Measurements from ENCODE around the gene LPAR3.

Gene LPAR3

GRCh38 chr1:84899969-84900368 lies 7.0 kb upstream of the LPAR3 start:
- H3K36me3 ChIP-seq = no peaks in the 10 kb centered on the region
- no peaks in the 10 kb centered on the region for H3K4me1 ChIP-seq (ENCODE audit: control insufficient read depth in 1 of 2, insufficient read depth in 1 of 2, low read depth in 1 of 2, low read length in 1 of 2)
- H3K9me3 ChIP-seq = no peaks in the 10 kb centered on the region
- peaks cover 30% of the 10 kb centered on the region for H3K27me3 ChIP-seq
- no peak overlapping the region for H3K27ac ChIP-seq
- H3K4me3 ChIP-seq (ENCODE audit: low read depth in 1 of 2, low read length in 1 of 2) = no peak overlapping the region
- TF ChIP-seq CTCF (IDR thresholded peaks at IDR 0.05) = no peak

GRCh38 chr1:84896279-84896678 lies 3.3 kb upstream of the LPAR3 start:
- peaks cover 6 to 9% of the 10 kb centered on the region in 2 experiments for H3K4me1 ChIP-seq (ENCODE audit: control insufficient read depth in 1 of 2, insufficient read depth in 1 of 2, low read depth in 1 of 2, low read length in 1 of 2)
- H3K4me3 ChIP-seq (ENCODE audit: low read depth in 1 of 2, low read length in 1 of 2) = no peak overlapping the region
- no peaks in the 10 kb centered on the region for H3K36me3 ChIP-seq
- no peaks in the 10 kb centered on the region for H3K9me3 ChIP-seq
- peaks cover 67% of the 10 kb centered on the region for H3K27me3 ChIP-seq
- no peak for TF ChIP-seq CTCF (IDR thresholded peaks at IDR 0.05)
- H3K27ac ChIP-seq = no peak overlapping the region

- H3K4me1 ChIP-seq (ENCODE audit: control insufficient read depth in 1 of 2, insufficient read depth in 1 of 2, low read depth in 1 of 2, low read length in 1 of 2) = peaks cover 9 to 18% of the 10 kb centered on the region in 2 experiments
- no peak overlapping the region for H3K4me3 ChIP-seq (ENCODE audit: low read depth in 1 of 2, low read length in 1 of 2)
- no peak for TF ChIP-seq CTCF (IDR thresholded peaks at IDR 0.05)
- no peaks in the 10 kb centered on the region for H3K9me3 ChIP-seq
- no peak overlapping the region for H3K27ac ChIP-seq
- H3K36me3 ChIP-seq = no peaks in the 10 kb centered on the region
- peaks cover 54% of the 10 kb centered on the region for H3K27me3 ChIP-seq
Observed at GRCh38 chr1:84890566-84890965, 2.4 kb downstream of the LPAR3 start.

GRCh38 chr1:84889437-84889836 lies 3.6 kb downstream of the LPAR3 start:
- H3K27me3 ChIP-seq = peaks cover 43% of the 10 kb centered on the region
- no peak for TF ChIP-seq CTCF (IDR thresholded peaks at IDR 0.05)
- H3K4me3 ChIP-seq (ENCODE audit: low read depth in 1 of 2, low read length in 1 of 2) = no peak overlapping the region
- no peaks in the 10 kb centered on the region for H3K36me3 ChIP-seq
- H3K27ac ChIP-seq = no peak overlapping the region
- peaks cover 9 to 18% of the 10 kb centered on the region in 2 experiments for H3K4me1 ChIP-seq (ENCODE audit: control insufficient read depth in 1 of 2, insufficient read depth in 1 of 2, low read depth in 1 of 2, low read length in 1 of 2)
- no peaks in the 10 kb centered on the region for H3K9me3 ChIP-seq

- Histone ChIP-seq H3K4me1 (ENCODE audit: control insufficient read depth in 1 of 2, insufficient read depth in 1 of 2, low read depth in 1 of 2, low read length in 1 of 2) (peaks cover 9 to 18% of the 10 kb centered on the region in 2 experiments), H3K27me3 (peaks cover 36% of the 10 kb centered on the region), H3K36me3 (no peaks in the 10 kb centered on the region), H3K4me3 (ENCODE audit: low read depth in 1 of 2, low read length in 1 of 2) (no peak overlapping the region), H3K9me3 (no peaks in the 10 kb centered on the region), H3K27ac (no peak overlapping the region)
- no peak for TF ChIP-seq CTCF (IDR thresholded peaks at IDR 0.05)
Observed at GRCh38 chr1:84888753-84889152, 4.3 kb downstream of the LPAR3 start.

All from neutrophil (primary cell).